ENCODE data around the gene IL17REL.

Gene IL17REL

GRCh38 chr22:50020606-50021005, 8.0 kb upstream of the IL17REL start:
- DNase-seq: no peak

- DNase-seq: no peak
These were observed 6.8 kb upstream of the IL17REL start for GRCh38 chr22:50019316-50019715.

- peak; percentile 10 for DNase-seq
These were observed 6.2 kb upstream of the IL17REL start for GRCh38 chr22:50018608-50019285.

- no peak for DNase-seq
These were observed 5.2 kb upstream of the IL17REL start for GRCh38 chr22:50017701-50018224.

DNA sequence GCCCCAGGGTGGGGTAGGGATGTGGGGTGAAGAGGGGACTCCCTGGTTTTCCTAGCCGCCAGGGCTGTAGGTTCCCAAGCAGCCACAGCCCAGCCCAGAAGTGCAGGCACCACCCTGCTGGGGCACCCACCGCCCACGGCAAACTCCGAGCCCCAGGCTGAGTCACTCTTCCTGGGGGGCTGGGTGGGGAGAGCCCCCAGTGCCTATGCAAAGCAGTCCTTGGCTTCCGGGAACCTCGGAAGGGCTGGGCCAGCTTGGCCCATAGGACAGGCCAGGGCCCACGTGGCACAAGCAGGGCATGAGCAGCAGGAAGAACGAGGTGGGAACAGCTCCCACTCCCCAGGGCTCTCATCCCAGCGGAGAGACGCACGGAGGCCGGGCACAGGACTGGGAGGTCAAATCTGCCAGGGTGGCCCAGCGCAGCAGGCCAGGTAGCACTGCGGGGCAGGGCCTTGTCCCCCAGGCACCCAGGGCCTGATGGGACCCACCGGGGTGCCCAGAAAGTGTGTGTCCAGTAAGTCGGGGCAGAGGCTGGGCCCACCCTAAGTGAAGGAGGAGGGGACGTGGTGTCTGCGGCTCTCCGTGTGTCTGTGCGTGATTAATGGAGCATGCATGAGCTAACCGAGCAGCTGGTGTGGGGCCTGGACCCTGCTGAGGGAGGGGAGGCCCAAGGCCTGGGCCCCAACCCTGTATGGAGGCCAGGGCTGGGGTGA, 4.6 kb upstream of the IL17REL start:
- no peak for DNase-seq

DNA sequence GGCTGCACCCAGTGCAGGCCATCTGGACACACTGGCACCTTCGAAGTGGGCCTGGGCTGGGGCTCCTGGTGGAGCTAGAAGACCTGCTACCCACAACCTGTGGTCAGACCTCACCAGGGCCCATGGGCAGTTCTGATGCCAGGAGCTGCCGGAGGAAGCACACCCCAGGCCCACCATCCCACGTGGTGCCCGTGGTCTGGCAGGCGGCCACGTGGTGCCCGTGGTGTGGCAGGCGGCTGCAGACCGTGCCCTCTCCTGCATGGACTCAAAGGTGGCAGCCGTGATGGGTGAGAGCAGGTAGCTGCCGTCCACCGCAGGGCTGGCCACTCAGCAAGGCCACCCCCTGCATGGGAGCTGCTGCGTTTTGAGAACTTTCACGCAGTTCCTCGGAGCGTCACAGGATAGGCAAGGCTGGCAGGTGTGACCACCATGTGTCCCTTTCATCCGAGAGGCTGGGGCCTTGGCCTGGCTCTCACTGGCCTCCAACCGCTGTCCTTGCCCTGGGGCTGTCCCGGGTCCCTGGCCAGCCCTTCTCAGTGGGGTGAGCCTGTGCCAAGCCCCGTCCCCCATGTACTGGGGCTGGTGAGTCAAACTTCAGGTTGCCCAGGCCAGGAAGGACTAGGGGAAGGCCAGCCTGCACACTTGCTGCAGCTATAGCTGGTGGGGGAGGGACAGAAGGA, 3.9 kb upstream of the IL17REL start:
- no peak for DNase-seq

GRCh38 chr22:50015451-50016307, 3.1 kb upstream of the IL17REL start:
- no peak for DNase-seq

DNA sequence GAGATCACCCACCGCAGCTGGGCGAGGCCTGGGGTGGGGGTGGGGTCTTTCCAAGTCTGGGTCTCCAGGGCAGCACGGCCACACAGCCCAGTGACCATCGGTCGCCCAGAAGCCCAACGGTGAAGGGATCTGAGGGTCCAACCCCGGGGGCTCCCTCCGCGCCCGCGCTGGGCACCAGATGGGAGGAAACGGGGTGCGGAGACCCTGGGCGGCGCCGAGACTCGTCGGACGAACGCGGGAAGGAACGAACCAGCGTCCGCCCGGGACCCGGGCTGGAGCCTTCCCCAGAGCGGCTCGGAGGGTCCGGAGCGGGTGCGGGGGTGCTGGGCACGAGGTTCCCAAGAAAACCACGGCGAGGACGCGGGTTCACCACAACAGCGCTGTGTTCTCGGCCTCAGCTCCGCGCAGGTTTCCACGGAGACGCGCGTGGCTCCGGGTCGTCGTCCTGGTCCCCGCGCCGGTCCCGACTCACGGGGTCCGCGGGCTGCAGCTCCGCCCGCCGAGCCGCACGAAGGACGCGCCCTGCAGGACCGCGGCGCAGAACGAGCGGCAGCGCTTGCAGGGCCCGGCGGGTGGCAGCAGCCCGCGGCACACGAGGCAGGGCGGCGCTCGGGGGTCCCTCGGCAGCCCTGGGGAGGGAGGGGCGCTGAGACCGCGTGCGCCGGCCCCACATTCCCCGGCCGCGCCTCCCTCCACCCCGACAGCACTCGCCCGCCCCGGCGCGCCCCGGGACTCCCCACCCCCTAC, 2.3 kb upstream of the IL17REL start:
- no peak for DNase-seq

- DNase-seq: no peak
These were observed 1.5 kb upstream of the IL17REL start for GRCh38 chr22:50014053-50014501.

DNA sequence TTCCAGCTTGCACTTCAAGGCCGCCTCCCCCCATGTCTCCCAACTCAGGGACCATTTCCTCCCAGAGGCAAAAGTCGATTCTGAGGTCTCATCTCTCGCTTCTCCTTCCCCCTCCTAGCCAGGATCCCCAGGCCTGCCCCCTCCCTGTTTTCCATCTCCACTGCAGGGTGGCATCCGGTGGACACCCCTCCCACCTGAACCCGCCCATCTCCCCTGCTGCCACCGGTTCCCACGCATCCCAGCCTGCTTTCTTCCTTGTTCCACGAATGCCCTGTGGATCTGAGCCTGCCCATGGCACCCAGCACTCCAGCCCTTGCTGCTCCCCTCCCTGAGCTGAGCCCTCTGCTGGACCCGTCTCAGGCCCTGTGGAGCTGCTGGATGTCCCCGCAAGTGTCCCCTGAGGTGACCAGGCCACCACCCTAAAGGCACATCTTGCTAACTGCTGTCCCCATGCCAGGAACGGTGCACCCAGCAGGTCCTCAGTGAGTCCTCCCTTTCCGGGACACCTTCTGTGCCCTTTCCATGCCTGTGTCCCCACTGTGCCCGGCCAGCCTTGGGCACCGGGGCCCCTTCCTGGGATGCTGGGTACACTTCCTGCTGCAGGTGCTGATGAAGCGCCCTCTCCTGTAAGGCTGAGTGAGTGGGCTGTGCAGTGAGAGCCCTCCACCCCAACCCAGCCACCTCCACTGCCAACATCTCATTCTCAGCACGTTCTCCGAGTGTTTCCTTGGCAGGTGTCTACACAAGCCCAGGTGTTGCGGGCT, 936 bp downstream of the IL17REL start:
- DNase-seq: no peak

DNA sequence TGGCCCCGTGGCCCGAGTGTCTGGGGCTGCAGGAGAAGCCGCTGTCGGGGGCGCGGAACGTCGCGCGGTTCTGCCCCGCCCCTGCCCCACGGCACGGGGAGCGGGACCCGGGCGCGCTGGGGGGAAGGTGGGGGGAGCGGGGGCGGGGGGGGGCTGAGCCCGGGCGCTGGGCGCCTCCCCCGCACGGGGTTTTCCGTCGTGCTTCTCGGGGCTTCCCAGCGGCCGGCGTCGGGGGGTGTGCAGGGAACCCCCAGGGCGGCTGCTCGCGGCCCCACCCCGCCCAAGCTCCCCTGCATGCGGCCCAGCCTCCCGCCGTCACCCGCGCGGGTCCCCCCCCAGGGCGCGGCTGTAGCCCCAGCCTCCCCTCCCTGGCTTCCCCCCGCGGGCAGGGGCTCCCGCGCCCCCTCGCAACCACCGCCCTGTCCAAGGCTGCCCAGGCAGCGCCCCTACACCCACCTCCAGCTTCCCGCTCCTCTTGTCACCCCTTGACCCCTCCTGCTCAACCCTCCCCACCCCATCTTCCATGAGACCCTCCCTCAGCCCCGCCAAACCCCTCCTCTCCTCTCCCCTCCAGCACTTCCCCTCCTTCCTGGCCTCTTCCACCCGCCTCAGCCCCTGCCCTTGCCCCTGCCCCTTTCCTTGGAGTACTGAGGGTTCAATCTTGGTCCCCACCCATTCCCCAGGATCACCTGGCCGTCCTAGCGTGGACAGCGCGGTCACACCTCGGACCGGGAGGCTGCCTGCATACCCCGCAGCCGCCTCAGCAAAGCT, 1.7 kb downstream of the IL17REL start:
- no peak for DNase-seq

GRCh38 chr22:50009765-50010675, 2.5 kb downstream of the IL17REL start:
- DNase-seq: no peak

DNA sequence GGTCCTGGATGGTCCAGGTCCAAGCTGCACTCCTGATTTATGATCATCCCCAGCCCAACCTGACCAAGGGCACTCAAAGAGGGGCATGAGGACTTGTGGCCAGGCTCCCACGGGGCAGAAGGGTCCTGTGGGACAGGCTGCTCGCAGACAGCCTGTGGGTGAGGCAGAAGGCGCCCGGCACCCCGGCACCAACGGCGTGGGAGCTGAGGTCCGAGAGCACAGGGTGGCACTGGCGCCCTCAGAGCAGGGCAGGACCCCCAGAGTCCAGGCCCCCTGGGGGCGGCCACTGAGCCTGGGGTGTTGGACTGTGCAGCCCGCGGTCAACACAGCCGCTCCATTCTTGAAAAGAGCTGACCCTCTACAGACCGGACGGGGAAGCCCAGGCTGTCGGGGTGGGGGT, 3.3 kb downstream of the IL17REL start:
- DNase-seq: no peak

GRCh38 chr22:50008151-50009040, 4.2 kb downstream of the IL17REL start:
- DNase-seq: no peak

GRCh38 chr22:50007057-50007511, 5.5 kb downstream of the IL17REL start:
- no peak for DNase-seq

DNA sequence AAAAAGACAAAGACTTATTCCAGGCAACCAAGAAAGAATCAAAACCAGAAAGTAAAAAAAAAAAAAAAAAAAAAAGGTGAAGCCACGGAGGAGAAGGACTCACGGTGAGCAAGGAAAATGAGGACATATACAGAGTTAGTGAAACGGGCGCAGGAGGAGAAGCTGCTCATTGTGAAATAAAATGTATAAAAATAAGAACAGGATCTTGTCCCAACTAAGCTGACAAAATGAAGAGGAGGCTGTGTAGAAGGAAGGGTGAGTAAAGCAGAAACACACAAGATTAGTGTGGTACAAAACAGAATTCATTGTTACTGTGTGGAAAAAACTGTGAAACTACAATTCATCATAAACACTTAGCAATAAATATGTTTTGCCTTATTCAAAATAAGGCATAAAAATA, 7.6 kb downstream of the IL17REL start:
- DNase-seq: no peak

- DNase-seq: no peak
These were observed 9.8 kb downstream of the IL17REL start for GRCh38 chr22:50002791-50003190.
